Loucy (cell line): ENCODE measurements around the gene CACNA1B.
"Not testable (repeated sequence)": the region's sequence is repeated elsewhere in the genome, so short reads cannot be mapped to it uniquely, and the experiment has no call there.

Experiments
- H2AFZ ChIP-seq: fragments of 200-600 bp; sonication (generic); 2 replicates; pipeline ENCODE4 v1.6.0; 2016; ENCODE audit warnings: antibody characterized with exemption, mild to moderate bottlenecking, low read length, moderate library complexity
- H3F3A ChIP-seq: fragments of 200-600 bp; 2 replicates; pipeline ENCODE4 v1.6.0; 2016; ENCODE audit warnings: antibody characterized with exemption, low read depth, mild to moderate bottlenecking
- H3K27me3 ChIP-seq: fragments of 200-600 bp; sonication (generic); 2 replicates; pipeline ENCODE4 v1.6.1; 2014; ENCODE audit warnings: low read length, mild to moderate bottlenecking; ENCODE audit not compliant: insufficient read depth, poor library complexity, severe bottlenecking
- H3K36me3 ChIP-seq: fragments of 200-600 bp; sonication (generic); 2 replicates; pipeline ENCODE4 v1.6.1; 2016; ENCODE audit warnings: low read length; ENCODE audit not compliant: insufficient read depth
- H3K4me1 ChIP-seq: fragments of 200-600 bp; sonication (generic); 2 replicates; pipeline ENCODE4 v1.5.1; 2014; ENCODE audit warnings: low read length, mild to moderate bottlenecking; ENCODE audit not compliant: insufficient read depth, poor library complexity, severe bottlenecking
- H3K4me2 ChIP-seq: fragments of 200-600 bp; sonication (generic); 2 replicates; pipeline ENCODE4 v1.6.0; 2014; ENCODE audit warnings: antibody characterized with exemption, low read length, low read depth, mild to moderate bottlenecking; ENCODE audit not compliant: poor library complexity, severe bottlenecking
- H3K4me3 ChIP-seq: fragments of 200-600 bp; sonication (generic); 2 replicates; pipeline ENCODE4 v1.5.1; 2014; ENCODE audit warnings: low read length, mild to moderate bottlenecking, mixed read lengths; ENCODE audit not compliant: poor library complexity, severe bottlenecking
- H3K79me2 ChIP-seq: fragments of 200-600 bp; sonication (generic); 2 replicates; pipeline ENCODE4 v1.6.1; 2014; ENCODE audit warnings: low read length; ENCODE audit not compliant: insufficient read depth
- H3K9ac ChIP-seq: fragments of 200-600 bp; sonication (generic); 2 replicates; pipeline ENCODE4 v1.6.0; 2014; ENCODE audit warnings: mild to moderate bottlenecking, low read depth, low read length, moderate library complexity; ENCODE audit not compliant: poor library complexity, severe bottlenecking
- H3K9me2 ChIP-seq: fragments of 200-600 bp; sonication (generic); replicated peaks from 2 replicates; pipeline ENCODE4 v1.6.1; 2016; ENCODE audit warnings: low read depth, low read length, mixed read lengths
- H3K9me3 ChIP-seq: fragments of 200-600 bp; sonication (generic); 2 replicates; pipeline ENCODE4 v1.6.1; 2014; ENCODE audit warnings: mild to moderate bottlenecking, antibody characterized with exemption, low read length, low read depth; ENCODE audit not compliant: insufficient read depth
- H4K20me1 ChIP-seq: fragments of 200-600 bp; sonication (generic); 2 replicates; pipeline ENCODE4 v1.6.0; 2014; ENCODE audit warnings: antibody characterized with exemption, low read length, mild to moderate bottlenecking; ENCODE audit not compliant: insufficient read depth, poor library complexity, severe bottlenecking
- EZH2phosphoT487 ChIP-seq: fragments of 200-600 bp; IDR thresholded peaks from 2 replicates; pipeline ENCODE4 v1.6.1; 2018; ENCODE audit warnings: antibody characterized with exemption, mild to moderate bottlenecking, moderate library complexity, borderline replicate concordance
- TF ChIP-seq, protein P1 (sequence below): fragments of 200-600 bp; sonication (generic); conservative IDR thresholded peaks from 2 replicates; pipeline ENCODE4 v1.5.1; 2014; ENCODE audit warnings: mild to moderate bottlenecking, antibody characterized with exemption, low read length

The CACNA1B gene

DNA sequence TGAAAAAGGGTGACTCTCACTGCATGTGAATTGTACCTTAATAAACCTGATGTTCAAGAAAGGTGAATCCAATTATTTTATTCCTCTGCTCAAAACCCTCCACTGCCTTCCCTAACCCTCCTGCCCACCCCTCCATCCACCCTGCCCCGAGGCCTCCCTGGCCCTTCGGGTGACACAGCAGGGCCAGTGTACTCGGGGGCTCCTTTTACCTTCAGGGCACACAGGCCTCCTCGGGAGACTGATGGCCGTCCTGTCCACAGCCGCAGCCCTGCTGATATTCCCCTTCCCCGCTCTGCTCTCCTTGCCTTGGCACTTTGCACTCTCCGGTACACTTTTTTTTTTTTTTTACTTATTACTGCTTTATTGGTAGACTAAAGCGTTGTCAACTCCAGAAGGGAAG is 234.0 kb downstream of the CACNA1B start:
- no peak for TF ChIP-seq EZH2phosphoT487
- TF ChIP-seq, protein P1, sequence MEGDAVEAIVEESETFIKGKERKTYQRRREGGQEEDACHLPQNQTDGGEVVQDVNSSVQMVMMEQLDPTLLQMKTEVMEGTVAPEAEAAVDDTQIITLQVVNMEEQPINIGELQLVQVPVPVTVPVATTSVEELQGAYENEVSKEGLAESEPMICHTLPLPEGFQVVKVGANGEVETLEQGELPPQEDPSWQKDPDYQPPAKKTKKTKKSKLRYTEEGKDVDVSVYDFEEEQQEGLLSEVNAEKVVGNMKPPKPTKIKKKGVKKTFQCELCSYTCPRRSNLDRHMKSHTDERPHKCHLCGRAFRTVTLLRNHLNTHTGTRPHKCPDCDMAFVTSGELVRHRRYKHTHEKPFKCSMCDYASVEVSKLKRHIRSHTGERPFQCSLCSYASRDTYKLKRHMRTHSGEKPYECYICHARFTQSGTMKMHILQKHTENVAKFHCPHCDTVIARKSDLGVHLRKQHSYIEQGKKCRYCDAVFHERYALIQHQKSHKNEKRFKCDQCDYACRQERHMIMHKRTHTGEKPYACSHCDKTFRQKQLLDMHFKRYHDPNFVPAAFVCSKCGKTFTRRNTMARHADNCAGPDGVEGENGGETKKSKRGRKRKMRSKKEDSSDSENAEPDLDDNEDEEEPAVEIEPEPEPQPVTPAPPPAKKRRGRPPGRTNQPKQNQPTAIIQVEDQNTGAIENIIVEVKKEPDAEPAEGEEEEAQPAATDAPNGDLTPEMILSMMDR = no peak
- peaks cover 17% of the 10 kb centered on the region; the same call in 1 of the 2 replicates for H3K9me3 ChIP-seq
- no peaks in the 10 kb centered on the region for H3K4me1 ChIP-seq
- H4K20me1 ChIP-seq = no peaks in the 10 kb centered on the region
- H3K36me3 ChIP-seq = no peaks in the 10 kb centered on the region
- no peaks in the 10 kb centered on the region for H3K9me2 ChIP-seq
- no peak overlapping the region for H2AFZ ChIP-seq
- H3K9ac ChIP-seq = no peak overlapping the region
- no peaks in the 10 kb centered on the region for H3K79me2 ChIP-seq
- H3K4me3 ChIP-seq = no peak overlapping the region
- H3F3A ChIP-seq = no peaks in the 10 kb centered on the region
- no peak overlapping the region for H3K4me2 ChIP-seq
- no peaks in the 10 kb centered on the region for H3K27me3 ChIP-seq

DNA sequence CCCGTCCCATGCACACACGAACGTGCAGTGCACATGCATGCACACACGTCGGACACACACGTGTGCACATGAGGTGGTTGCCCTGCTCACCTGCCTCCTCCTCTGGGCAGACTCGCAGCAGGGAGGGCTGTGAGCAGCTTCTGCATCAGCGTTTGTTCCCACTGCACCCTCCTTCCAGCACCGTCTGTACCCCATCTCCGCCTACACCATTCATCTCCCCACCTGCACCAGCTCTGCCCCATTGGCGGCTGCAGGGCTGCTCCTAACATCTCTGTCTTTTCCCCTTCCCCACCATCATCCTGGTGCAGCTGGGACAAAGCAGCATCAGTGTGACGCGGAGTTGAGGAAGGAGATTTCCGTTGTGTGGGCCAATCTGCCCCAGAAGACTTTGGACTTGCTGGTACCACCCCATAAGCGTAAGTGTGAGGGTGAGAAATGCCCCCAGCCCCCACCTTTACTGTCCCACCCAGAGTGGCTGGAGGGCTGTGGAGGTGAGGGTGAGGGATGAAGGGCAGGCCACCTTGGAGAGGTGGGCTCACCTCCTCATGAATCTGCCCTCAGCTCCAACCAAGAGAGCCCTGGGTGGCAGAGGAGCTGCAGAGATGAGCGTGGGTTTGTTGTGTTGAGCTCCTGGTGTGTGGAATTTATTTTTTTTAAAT is 234.6 kb downstream of the CACNA1B start:
- no peaks in the 10 kb centered on the region for H3K4me1 ChIP-seq
- H4K20me1 ChIP-seq = no peaks in the 10 kb centered on the region
- no peaks in the 10 kb centered on the region for H3K27me3 ChIP-seq
- H2AFZ ChIP-seq = no peak overlapping the region
- H3K9ac ChIP-seq = no peak overlapping the region
- no peaks in the 10 kb centered on the region for H3F3A ChIP-seq
- H3K36me3 ChIP-seq = no peaks in the 10 kb centered on the region
- no peaks in the 10 kb centered on the region for H3K9me2 ChIP-seq
- no peak overlapping the region for H3K4me2 ChIP-seq
- no peak overlapping the region for H3K4me3 ChIP-seq
- no peaks in the 10 kb centered on the region for H3K79me2 ChIP-seq
- H3K9me3 ChIP-seq = peaks cover 17% of the 10 kb centered on the region; the same call in 1 of the 2 replicates
- TF ChIP-seq EZH2phosphoT487 = no peak
- TF ChIP-seq, protein P1 = no peak

DNA sequence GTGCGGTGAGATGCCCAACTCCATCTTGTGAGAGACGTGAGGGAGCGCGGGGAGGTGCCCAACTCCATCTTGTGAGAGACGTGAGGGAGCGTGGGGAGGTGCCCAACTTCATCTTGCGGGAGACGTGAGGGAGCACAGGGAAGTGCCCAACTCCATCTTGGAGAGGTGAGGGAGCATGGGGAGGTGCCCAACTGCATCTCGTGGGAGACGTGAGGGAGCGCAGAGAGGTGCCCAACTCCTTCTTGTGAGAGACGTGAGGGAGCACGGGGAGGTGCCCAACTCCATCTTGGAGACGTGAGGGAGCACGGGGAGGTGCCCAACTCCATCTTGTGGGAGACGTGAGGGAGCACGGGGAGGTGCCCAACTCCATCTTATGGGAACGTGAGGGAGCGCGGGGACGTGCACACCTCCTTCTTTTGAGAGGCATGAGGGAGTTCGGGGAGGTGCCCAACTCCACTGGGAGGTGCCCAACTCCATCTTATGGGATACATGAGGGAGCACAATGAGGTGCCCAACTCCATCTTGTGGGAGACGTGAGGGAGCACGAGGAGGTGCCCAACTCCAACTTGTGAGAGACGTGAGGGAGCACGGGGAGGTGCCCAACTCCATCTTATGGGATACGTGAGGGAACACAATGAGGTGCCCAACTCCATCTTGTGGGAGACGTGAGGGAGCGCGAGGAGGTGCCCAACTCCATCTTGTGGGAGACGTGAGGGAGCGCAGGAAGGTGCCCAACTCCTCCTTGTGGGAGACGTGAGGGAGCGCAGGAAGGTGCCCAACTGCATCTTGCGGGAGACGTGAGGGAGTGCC is 235.4 kb downstream of the CACNA1B start:
- H3K9me3 ChIP-seq = peaks cover 19% of the 10 kb centered on the region; the same call in 1 of the 2 replicates
- no peak for TF ChIP-seq EZH2phosphoT487
- TF ChIP-seq, protein P1 = no peak
- H3K27me3 ChIP-seq = no peaks in the 10 kb centered on the region

DNA sequence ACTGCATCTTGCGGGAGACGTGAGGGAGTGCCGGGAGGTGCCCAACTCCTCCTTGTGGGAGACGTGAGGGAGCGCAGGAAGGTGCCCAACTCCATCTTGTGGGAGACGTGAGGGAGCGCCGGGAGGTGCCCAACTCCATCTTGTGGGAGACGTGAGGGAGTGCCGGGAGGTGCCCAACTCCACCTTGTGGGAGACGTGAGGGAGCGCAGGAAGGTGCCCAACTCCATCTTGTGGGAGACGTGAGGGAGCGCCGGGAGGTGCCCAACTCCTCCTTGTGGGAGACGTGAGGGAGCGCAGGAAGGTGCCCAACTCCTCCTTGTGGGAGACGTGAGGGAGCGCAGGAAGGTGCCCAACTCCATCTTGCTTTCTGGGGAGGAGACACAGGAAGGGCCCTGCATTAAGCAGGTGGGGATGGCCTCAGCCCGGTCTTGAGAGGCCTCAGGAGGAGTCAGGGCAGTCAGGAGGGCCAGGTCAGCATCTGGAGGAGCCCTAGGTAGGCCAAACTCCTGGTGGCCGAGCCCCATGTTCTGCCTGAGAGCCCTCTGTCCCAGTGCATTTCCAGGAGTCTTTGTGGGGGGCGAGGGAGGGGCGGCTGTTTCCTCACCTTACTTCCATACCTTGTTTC is 236.2 kb downstream of the CACNA1B start:
- not testable (repeated sequence) for H3K9me2 ChIP-seq, H4K20me1 ChIP-seq, H2AFZ ChIP-seq, H3K4me3 ChIP-seq, H3F3A ChIP-seq, H3K36me3 ChIP-seq, H3K4me1 ChIP-seq, H3K27me3 ChIP-seq, H3K9ac ChIP-seq, H3K79me2 ChIP-seq, H3K4me2 ChIP-seq
- H3K9me3 ChIP-seq = peaks cover 19% of the 10 kb centered on the region; the same call in 1 of the 2 replicates

More for the DNA sequence above, 235.4 kb downstream of the CACNA1B start:
- no peak overlapping the region for H3K4me3 ChIP-seq
- no peak overlapping the region for H3K9ac ChIP-seq
- H3K36me3 ChIP-seq = no peaks in the 10 kb centered on the region
- no peaks in the 10 kb centered on the region for H3K4me1 ChIP-seq
- no peaks in the 10 kb centered on the region for H3K79me2 ChIP-seq
- no peak overlapping the region for H3K4me2 ChIP-seq
- H3K9me2 ChIP-seq = no peaks in the 10 kb centered on the region
- no peaks in the 10 kb centered on the region for H4K20me1 ChIP-seq
- H3F3A ChIP-seq = no peaks in the 10 kb centered on the region
- H2AFZ ChIP-seq = no peak overlapping the region
